ENCODE data around the gene C2CD3.
"Not testable (repeated sequence)": the region's sequence is repeated elsewhere in the genome, so short reads cannot be mapped to it uniquely, and the experiment has no call there.

The C2CD3 gene

DNA sequence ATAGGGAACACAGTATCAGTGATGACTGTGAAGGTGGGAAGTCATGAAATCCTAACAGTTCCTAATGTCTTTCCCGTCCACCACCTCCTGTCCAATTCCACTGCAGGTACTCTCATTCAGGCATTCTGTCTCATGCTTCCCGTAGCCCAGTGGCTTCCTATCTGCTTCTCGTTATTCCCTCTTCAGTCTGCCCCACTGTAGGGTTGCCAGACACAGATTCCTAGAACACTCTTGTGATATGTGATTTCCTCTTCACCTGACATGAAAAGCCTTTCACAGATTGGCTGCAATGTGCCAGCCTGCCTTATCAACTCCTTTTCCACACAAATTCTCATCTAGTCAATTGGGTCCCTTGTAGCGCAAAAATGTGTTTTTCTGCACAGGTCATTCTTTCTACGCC is 49.0 kb downstream of the C2CD3 start:
- H3K27ac ChIP-seq, result no peak overlapping the region
- no peak for DNase-seq (ENCODE audit: low spot score)
- no peak overlapping the region for H3K4me3 ChIP-seq
- TF ChIP-seq, protein P1, sequence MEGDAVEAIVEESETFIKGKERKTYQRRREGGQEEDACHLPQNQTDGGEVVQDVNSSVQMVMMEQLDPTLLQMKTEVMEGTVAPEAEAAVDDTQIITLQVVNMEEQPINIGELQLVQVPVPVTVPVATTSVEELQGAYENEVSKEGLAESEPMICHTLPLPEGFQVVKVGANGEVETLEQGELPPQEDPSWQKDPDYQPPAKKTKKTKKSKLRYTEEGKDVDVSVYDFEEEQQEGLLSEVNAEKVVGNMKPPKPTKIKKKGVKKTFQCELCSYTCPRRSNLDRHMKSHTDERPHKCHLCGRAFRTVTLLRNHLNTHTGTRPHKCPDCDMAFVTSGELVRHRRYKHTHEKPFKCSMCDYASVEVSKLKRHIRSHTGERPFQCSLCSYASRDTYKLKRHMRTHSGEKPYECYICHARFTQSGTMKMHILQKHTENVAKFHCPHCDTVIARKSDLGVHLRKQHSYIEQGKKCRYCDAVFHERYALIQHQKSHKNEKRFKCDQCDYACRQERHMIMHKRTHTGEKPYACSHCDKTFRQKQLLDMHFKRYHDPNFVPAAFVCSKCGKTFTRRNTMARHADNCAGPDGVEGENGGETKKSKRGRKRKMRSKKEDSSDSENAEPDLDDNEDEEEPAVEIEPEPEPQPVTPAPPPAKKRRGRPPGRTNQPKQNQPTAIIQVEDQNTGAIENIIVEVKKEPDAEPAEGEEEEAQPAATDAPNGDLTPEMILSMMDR (IDR thresholded peaks at IDR 0.05), result no peak

DNA sequence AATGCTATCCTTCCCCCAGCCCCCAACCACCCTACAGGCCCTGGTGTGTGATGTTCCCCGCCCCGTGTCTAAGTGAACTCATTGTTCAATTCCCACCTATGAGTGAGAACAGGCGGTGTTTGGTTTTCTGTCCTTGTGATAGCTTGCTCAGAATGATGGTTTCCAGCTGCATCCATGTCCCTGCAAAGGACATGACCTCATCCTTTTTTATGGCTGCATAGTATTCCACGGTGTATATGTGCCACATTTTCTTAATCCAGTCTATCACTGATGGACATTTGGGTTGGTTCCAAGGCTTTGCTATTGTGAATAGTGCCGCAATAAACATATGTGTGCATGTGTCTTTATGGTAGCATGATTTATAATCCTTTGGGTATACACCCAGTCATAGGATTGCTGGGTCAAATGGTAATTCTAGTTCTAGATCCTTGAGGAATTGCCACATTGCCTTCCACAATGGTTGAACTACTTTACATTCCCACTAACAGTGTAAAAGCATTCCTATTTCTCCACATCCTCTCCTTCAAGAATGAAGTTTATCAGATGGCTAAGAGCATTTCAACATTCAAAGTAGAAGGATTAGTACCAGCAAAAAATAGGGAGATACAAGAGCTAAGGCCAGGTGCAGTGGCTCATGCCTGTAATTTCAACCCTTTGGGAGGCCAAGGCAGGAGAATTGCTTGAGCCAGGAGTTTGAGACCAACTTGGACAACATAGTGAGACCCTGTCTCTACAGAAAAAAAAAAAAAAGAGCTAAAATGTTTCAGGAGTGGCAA is 50.4 kb downstream of the C2CD3 start:
- not testable (repeated sequence) for H3K27ac ChIP-seq; H3K4me3 ChIP-seq; DNase-seq (ENCODE audit: low spot score)

GRCh38 chr11:74116719-74117118 is 54.1 kb downstream of the C2CD3 start:
- Histone ChIP-seq H3K4me3 (no peak overlapping the region), H3K27ac (no peak overlapping the region)
- TF ChIP-seq, protein P1 (IDR thresholded peaks at IDR 0.05), result no peak
- DNase-seq (ENCODE audit: low spot score), result no peak

DNA sequence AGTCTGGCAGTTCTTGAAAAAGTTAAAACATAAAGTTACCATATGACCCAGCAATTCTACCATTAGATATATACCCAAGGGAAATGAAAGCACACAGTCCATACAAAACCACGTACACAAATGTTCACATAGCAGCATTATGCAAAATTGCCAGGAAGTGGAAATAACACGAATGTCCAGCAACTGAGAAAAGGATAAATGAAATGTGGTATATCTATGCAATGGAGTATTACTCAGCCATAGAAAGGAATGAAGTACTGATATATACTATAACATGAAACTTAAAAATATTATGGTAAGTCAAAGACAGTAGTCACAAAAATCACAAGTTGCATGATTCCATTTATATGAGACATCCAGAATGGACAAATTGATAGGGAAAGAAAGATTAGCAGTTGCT is 57.9 kb downstream of the C2CD3 start:
- no peak for DNase-seq (ENCODE audit: low spot score)
- TF ChIP-seq, protein P1 (IDR thresholded peaks at IDR 0.05), result no peak
- Histone ChIP-seq H3K4me3 (no peak overlapping the region), H3K27ac (no peak overlapping the region)

DNA sequence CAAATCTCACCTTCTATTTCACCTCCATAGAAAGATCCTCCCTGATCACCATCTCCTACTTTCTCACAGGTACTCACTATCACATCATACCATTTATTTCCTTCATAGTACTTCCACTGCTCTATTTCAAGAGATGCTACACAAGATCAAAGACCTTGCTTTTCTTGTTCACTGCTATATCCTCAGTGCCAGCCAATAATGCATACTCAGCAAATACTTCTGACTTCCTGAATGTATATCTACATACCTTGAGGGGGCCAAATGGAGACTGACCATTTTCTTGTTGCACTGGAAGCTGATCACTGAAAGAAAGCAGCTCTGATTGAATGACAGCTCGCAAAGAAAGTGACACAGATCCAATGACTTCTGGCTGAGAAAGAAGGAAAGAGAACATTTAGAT is 64.7 kb downstream of the C2CD3 start:
- Histone ChIP-seq H3K4me3 (no peak overlapping the region), H3K27ac (no peak overlapping the region)
- TF ChIP-seq, protein P1 (IDR thresholded peaks at IDR 0.05), result no peak
- DNase-seq (ENCODE audit: low spot score), result no peak

- DNase-seq (ENCODE audit: low spot score), result no peak
- Histone ChIP-seq H3K27ac (no peak overlapping the region), H3K4me3 (no peak overlapping the region)
- TF ChIP-seq, protein P1 (IDR thresholded peaks at IDR 0.05), result no peak
These were observed 68.5 kb downstream of the C2CD3 start for GRCh38 chr11:74102321-74102720.

DNA sequence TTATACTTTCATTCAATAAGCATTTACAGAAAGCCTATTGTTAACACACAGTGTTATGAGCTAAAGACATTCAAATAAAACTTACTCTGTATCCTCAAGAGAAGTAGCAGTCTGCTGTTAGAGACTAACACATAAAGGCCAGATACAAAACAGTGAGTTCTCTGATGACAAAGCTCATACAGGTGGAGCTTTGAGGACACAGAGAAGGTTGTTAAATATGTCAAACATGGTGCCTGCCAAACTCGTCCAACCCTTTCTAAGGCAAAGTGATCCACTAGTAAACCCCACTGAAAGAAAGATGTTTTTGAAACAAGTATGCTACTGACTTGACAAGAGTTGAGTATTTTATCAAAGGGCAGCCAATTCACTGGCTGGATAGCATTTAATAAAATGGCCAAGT is 70.1 kb downstream of the C2CD3 start:
- Histone ChIP-seq H3K27ac (no peak overlapping the region), H3K4me3 (no peak overlapping the region)
- DNase-seq (ENCODE audit: low spot score), result no peak
- TF ChIP-seq, protein P1 (IDR thresholded peaks at IDR 0.05), result no peak
